CD1c-positive myeloid dendritic cell (primary cell): ENCODE measurements around the gene ARL15.
"Not testable (repeated sequence)": the region's sequence is repeated elsewhere in the genome, so short reads cannot be mapped to it uniquely, and the experiment has no call there.

ENCODE experiments used
- DNase-seq: peaks from one replicate; pipeline ENCODE4 v3.0.0-alpha.2; 2016; ENCODE audit errors: extremely low spot score

The ARL15 gene

GRCh38 chr5:54310433-54311175, at the start of gene ARL15:
TSS of gene ARL15 (minus strand) at chr5:54310573.
- peak; percentile 99 for DNase-seq

- no peak for DNase-seq
These were observed 49.7 kb upstream of the ARL15 start for GRCh38 chr5:54360089-54360488.

- no peak for DNase-seq
These were observed 47.2 kb upstream of the ARL15 start for GRCh38 chr5:54357408-54358058.

- not testable (repeated sequence) for DNase-seq
These were observed 43.7 kb upstream of the ARL15 start for GRCh38 chr5:54353933-54354564.

GRCh38 chr5:54352580-54352979, 42.2 kb upstream of the ARL15 start:
- DNase-seq = not testable (repeated sequence)

GRCh38 chr5:54347221-54347865, 37.0 kb upstream of the ARL15 start:
- DNase-seq = no peak

GRCh38 chr5:54344653-54345052, 34.3 kb upstream of the ARL15 start:
- DNase-seq = no peak

- no peak for DNase-seq
These were observed 31.6 kb upstream of the ARL15 start for GRCh38 chr5:54341971-54342370.

- no peak for DNase-seq
These were observed 27.1 kb upstream of the ARL15 start for GRCh38 chr5:54337523-54337922.

GRCh38 chr5:54332720-54333119, 22.3 kb upstream of the ARL15 start:
- no peak for DNase-seq

GRCh38 chr5:54329731-54330709, 19.6 kb upstream of the ARL15 start:
- no peak for DNase-seq

- no peak for DNase-seq
These were observed 16.4 kb upstream of the ARL15 start for GRCh38 chr5:54326662-54327270.

- no peak for DNase-seq
These were observed 15.4 kb upstream of the ARL15 start for GRCh38 chr5:54325610-54326311.

- no peak for DNase-seq
These were observed 14.9 kb upstream of the ARL15 start for GRCh38 chr5:54325272-54325609.

- DNase-seq = no peak
These were observed 14.4 kb upstream of the ARL15 start for GRCh38 chr5:54324651-54325271.

- no peak for DNase-seq
These were observed 13.1 kb upstream of the ARL15 start for GRCh38 chr5:54323495-54323894.

- no peak for DNase-seq
These were observed 9.9 kb upstream of the ARL15 start for GRCh38 chr5:54320256-54320655.

GRCh38 chr5:54317511-54318260, 7.3 kb upstream of the ARL15 start:
- no peak for DNase-seq
